H9 (cell line): ENCODE results near the gene SLC22A17. TPM values are rescaled to one million over a fixed set of nuclear protein-coding genes. Genes with fewer than 3 reads are reported as not detected.

Source experiments
- DNase-seq: peaks from one replicate; pipeline ENCODE4 v3.0.0-alpha.2; 2017
- H2AFZ ChIP-seq: one replicate; pipeline ENCODE4 v1.6.1; 2013; ENCODE audit warnings: mild to moderate bottlenecking, low read length, control low read depth, moderate library complexity
- H2AK5ac ChIP-seq: 2 replicates; pipeline ENCODE4 v1.6.1; 2013; ENCODE audit warnings: low read length, control low read depth, mixed read lengths; ENCODE audit not compliant: insufficient read length
- H2BK120ac ChIP-seq: one replicate; pipeline ENCODE4 v1.6.1; 2013; ENCODE audit warnings: low read depth, mild to moderate bottlenecking, low read length, control low read depth, inconsistent platforms; ENCODE audit not compliant: poor library complexity, severe bottlenecking
- H2BK12ac ChIP-seq: 2 replicates; pipeline ENCODE4 v1.6.1; 2013; ENCODE audit warnings: low read length, control low read depth, mixed read lengths, low read depth; ENCODE audit not compliant: insufficient read length
- H2BK15ac ChIP-seq: 2 replicates; pipeline ENCODE4 v1.6.1; 2013; ENCODE audit warnings: low read depth, low read length, control low read depth
- H2BK20ac ChIP-seq: one replicate; pipeline ENCODE4 v1.6.1; 2013; ENCODE audit warnings: low read depth, mild to moderate bottlenecking, low read length, control low read depth, inconsistent platforms; ENCODE audit not compliant: poor library complexity, severe bottlenecking
- H2BK5ac ChIP-seq: 2 replicates; pipeline ENCODE4 v1.6.1; 2013; ENCODE audit warnings: low read length, control low read depth, mixed read lengths; ENCODE audit not compliant: insufficient read length
- H3K14ac ChIP-seq: 2 replicates; pipeline ENCODE4 v1.6.1; 2013; ENCODE audit warnings: low read length, control low read depth; ENCODE audit not compliant: insufficient read depth
- H3K18ac ChIP-seq: 2 replicates; pipeline ENCODE4 v1.6.1; 2013; ENCODE audit warnings: low read depth, mild to moderate bottlenecking, mixed read lengths, low read length, control low read depth; ENCODE audit not compliant: insufficient read length
- H3K23ac ChIP-seq: 2 replicates; pipeline ENCODE4 v1.6.1; 2013; ENCODE audit warnings: low read length, control low read depth, mixed read lengths, low read depth; ENCODE audit not compliant: insufficient read length
- H3K23me2 ChIP-seq: 2 replicates; pipeline ENCODE4 v1.6.1; 2013; ENCODE audit warnings: low read depth, mild to moderate bottlenecking, mixed read lengths, low read length, control low read depth; ENCODE audit not compliant: insufficient read length, poor library complexity, severe bottlenecking
- H3K27ac ChIP-seq: 2 replicates; pipeline ENCODE4 v1.5.1; 2013; ENCODE audit warnings: low read length, control low read depth, mixed read lengths, low read depth; ENCODE audit not compliant: insufficient read length
- H3K27me3 ChIP-seq: 2 replicates; pipeline ENCODE4 v1.6.1; 2013; ENCODE audit warnings: low read length, control low read depth, inconsistent platforms; ENCODE audit not compliant: insufficient read depth
- H3K4ac ChIP-seq: 2 replicates; pipeline ENCODE4 v1.6.1; 2013; ENCODE audit warnings: low read depth, mild to moderate bottlenecking, control low read depth, inconsistent platforms, low read length, moderate library complexity
- H3K4me1 ChIP-seq: 2 replicates; pipeline ENCODE4 v1.6.1; 2013; ENCODE audit warnings: low read length, control low read depth, inconsistent platforms; ENCODE audit not compliant: insufficient read depth
- H3K4me2 ChIP-seq: 2 replicates; pipeline ENCODE4 v1.6.1; 2013; ENCODE audit warnings: low read length, control low read depth, mixed read lengths; ENCODE audit not compliant: insufficient read length, insufficient read depth
- H3K56ac ChIP-seq: 2 replicates; pipeline ENCODE4 v1.6.1; 2013; ENCODE audit warnings: low read depth, mild to moderate bottlenecking, mixed read lengths, low read length, control low read depth; ENCODE audit not compliant: insufficient read length
- H3K79me1 ChIP-seq: 2 replicates; pipeline ENCODE4 v1.6.1; 2013; ENCODE audit warnings: low read depth, mild to moderate bottlenecking, moderate library complexity, low read length, control low read depth, inconsistent platforms; ENCODE audit not compliant: insufficient read depth, poor library complexity, severe bottlenecking
- H3K79me2 ChIP-seq: 2 replicates; pipeline ENCODE4 v1.6.1; 2013; ENCODE audit warnings: low read length, control low read depth, inconsistent platforms; ENCODE audit not compliant: insufficient read depth
- H3K9ac ChIP-seq: 2 replicates; pipeline ENCODE4 v1.6.1; 2013; ENCODE audit warnings: low read length, control low read depth, mixed read lengths; ENCODE audit not compliant: insufficient read length; ENCODE audit errors: extremely low read depth
- H3K9me3 ChIP-seq: one replicate; pipeline ENCODE4 v1.6.1; 2013; ENCODE audit warnings: low read depth, low read length, inconsistent platforms; ENCODE audit not compliant: control insufficient read depth
- H3T11ph ChIP-seq: one replicate; pipeline ENCODE4 v1.6.1; 2013; ENCODE audit warnings: mild to moderate bottlenecking, low read length, control low read depth, inconsistent platforms
- H4K20me1 ChIP-seq: one replicate; pipeline ENCODE4 v1.6.1; 2013; ENCODE audit not compliant: control insufficient read depth, insufficient read length, insufficient read depth
- H4K5ac ChIP-seq: 2 replicates; pipeline ENCODE4 v1.6.1; 2013; ENCODE audit warnings: low read depth, mild to moderate bottlenecking, mixed read lengths, low read length, control low read depth; ENCODE audit not compliant: insufficient read length
- H4K8ac ChIP-seq: replicated peaks from 2 replicates; pipeline ENCODE4 v1.6.1; 2013; ENCODE audit warnings: low read length, control low read depth, mixed read lengths, low read depth; ENCODE audit not compliant: insufficient read length
- H4K91ac ChIP-seq: 2 replicates; pipeline ENCODE4 v1.6.1; 2013; ENCODE audit warnings: low read depth, mild to moderate bottlenecking, moderate library complexity, mixed read lengths, low read length, control low read depth; ENCODE audit not compliant: insufficient read length
- H3K27ac Mint-ChIP-seq, 3 experiments: 2 replicates in 2 of 3; 3 replicates in 1 of 3; pipeline ENCODE4 v1.8.0; 2020 to 2021; ENCODE audit warnings: mixed read lengths in 3 of 3, mild to moderate bottlenecking in 1 of 3, moderate library complexity in 1 of 3
- H3K27me3 Mint-ChIP-seq: 2 replicates; pipeline ENCODE4 v1.8.0; 2021; ENCODE audit warnings: low read depth, mild to moderate bottlenecking, moderate library complexity, mixed read lengths
- H3K36me3 Mint-ChIP-seq, 3 experiments: 2 replicates in 2 of 3; 3 replicates in 1 of 3; pipeline ENCODE4 v1.8.0; 2020 to 2021; ENCODE audit warnings: low read depth in 3 of 3, mixed read lengths in 3 of 3; ENCODE audit not compliant: insufficient read depth in 1 of 3
- H3K4me1 Mint-ChIP-seq, 2 experiments: 2 replicates each; pipeline ENCODE4 v1.8.0; 2020; ENCODE audit warnings: mixed read lengths in 2 of 2
- H3K4me3 Mint-ChIP-seq, 2 experiments: 2 replicates in 1 of 2; 3 replicates in 1 of 2; pipeline ENCODE4 v1.8.0; 2020 to 2021; ENCODE audit warnings: mild to moderate bottlenecking in 2 of 2, mixed read lengths in 2 of 2, moderate library complexity in 1 of 2
- H3K9me3 Mint-ChIP-seq, 2 experiments: 2 replicates in 1 of 2; 3 replicates in 1 of 2; pipeline ENCODE4 v1.8.0; 2020; ENCODE audit warnings: mild to moderate bottlenecking in 2 of 2, mixed read lengths in 2 of 2, moderate library complexity in 1 of 2
- WGBS: extraction: QIAGEN DNeasy Blood & Tissue Kit; methylation state at CpG from one replicate; pipeline ENCODE4 v1.1.7; 2013; ENCODE audit warnings: missing lambda C conversion rate, low lambda C conversion rate, mixed read lengths; ENCODE audit not compliant: insufficient read length; ENCODE audit errors: extremely low coverage; 5-methylcytosine and 5-hydroxymethylcytosine counted together
- total RNA-seq: library from RNA; stranded (reverse); gene quantifications from 2 replicates; pipeline ENCODE4 v1.2.1, GENCODE V29; 2021
- TF ChIP-seq, protein P1 (sequence below): fragments of 200-600 bp; sonication (generic); conservative IDR thresholded peaks from 3 replicates; pipeline ENCODE4 v1.8.0; 2021; ENCODE audit warnings: antibody characterized with exemption, mild to moderate bottlenecking

The SLC22A17 gene
- total RNA-seq, 1 experiment from 2014 or later = 33.0 TPM

DNA sequence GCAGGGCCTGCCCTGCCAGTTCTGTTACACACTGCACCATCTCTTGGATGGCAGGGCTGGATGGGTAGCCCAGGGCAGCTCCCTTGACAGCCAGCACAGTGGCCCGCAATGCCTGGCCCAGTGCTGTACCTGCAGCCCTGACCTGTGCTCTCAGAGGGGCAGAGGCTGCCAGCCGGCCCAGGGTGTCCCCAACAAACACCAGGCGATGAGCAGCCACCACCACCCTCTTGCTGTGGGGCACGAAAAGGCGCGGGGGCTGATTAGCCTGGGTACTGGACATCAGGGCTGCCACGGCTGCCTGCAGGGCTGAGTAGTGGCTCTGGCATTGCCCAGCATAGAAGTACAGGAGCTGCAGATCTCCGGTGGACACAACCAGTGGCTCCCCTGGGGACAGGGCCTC, 4.6 kb upstream of the SLC22A17 start:
- H3K9ac ChIP-seq = no peak overlapping the region
- H3K9me3 ChIP-seq = no peaks in the 10 kb centered on the region
- no peaks in the 10 kb centered on the region for H3K23me2 ChIP-seq
- no peak overlapping the region for H3K4ac ChIP-seq
- no peaks in the 10 kb centered on the region for H3K9me3 Mint-ChIP-seq
- no peak overlapping the region for H3K14ac ChIP-seq
- H3K27ac Mint-ChIP-seq = no peak overlapping the region
- no peak for DNase-seq
- H3K4me2 ChIP-seq = no peak overlapping the region
- H4K5ac ChIP-seq = no peak overlapping the region
- H4K91ac ChIP-seq = no peak overlapping the region
- H3K23ac ChIP-seq = no peak overlapping the region
- H3K79me2 ChIP-seq = no peaks in the 10 kb centered on the region
- H4K20me1 ChIP-seq = no peaks in the 10 kb centered on the region
- no peak overlapping the region for H2AK5ac ChIP-seq
- WGBS = no CpG with 5 or more reads among the region's 8 CpGs
- no peaks in the 10 kb centered on the region for H3K79me1 ChIP-seq
- H3K56ac ChIP-seq = no peak overlapping the region
- no peak overlapping the region for H3K18ac ChIP-seq
- H3K4me1 ChIP-seq = 0 out of 2 replicates have a peak, but pooled peaks cover 2% of the 10 kb centered on the region
- no peak overlapping the region for H2BK12ac ChIP-seq
- H3K27ac ChIP-seq = no peak overlapping the region
- H3K4me3 Mint-ChIP-seq = no peak overlapping the region
- H3T11ph ChIP-seq = no peak overlapping the region
- H4K8ac ChIP-seq = no peak overlapping the region
- no peak overlapping the region for H2BK15ac ChIP-seq
- no peak overlapping the region for H2BK5ac ChIP-seq
- peaks cover 23% of the 10 kb centered on the region for H3K27me3 Mint-ChIP-seq
- no peaks in the 10 kb centered on the region; the same call in 1 of the 2 replicates for H3K27me3 ChIP-seq
- peaks cover 16 to 48% (median 36%) of the 10 kb centered on the region in 3 experiments for H3K36me3 Mint-ChIP-seq
- H2BK20ac ChIP-seq = no peak overlapping the region
- no peak overlapping the region for H2BK120ac ChIP-seq
- H3K4me1 Mint-ChIP-seq = peaks cover 14 to 16% of the 10 kb centered on the region in 2 experiments
- no peak overlapping the region for H2AFZ ChIP-seq
- TF ChIP-seq, protein P1, sequence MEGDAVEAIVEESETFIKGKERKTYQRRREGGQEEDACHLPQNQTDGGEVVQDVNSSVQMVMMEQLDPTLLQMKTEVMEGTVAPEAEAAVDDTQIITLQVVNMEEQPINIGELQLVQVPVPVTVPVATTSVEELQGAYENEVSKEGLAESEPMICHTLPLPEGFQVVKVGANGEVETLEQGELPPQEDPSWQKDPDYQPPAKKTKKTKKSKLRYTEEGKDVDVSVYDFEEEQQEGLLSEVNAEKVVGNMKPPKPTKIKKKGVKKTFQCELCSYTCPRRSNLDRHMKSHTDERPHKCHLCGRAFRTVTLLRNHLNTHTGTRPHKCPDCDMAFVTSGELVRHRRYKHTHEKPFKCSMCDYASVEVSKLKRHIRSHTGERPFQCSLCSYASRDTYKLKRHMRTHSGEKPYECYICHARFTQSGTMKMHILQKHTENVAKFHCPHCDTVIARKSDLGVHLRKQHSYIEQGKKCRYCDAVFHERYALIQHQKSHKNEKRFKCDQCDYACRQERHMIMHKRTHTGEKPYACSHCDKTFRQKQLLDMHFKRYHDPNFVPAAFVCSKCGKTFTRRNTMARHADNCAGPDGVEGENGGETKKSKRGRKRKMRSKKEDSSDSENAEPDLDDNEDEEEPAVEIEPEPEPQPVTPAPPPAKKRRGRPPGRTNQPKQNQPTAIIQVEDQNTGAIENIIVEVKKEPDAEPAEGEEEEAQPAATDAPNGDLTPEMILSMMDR = no peak
